GM12865 (cell line): ENCODE results near the gene SBF1.

Experiments
- DNase-seq: peaks from one replicate; pipeline ENCODE4 v3.0.0; 2010; ENCODE audit warnings: low read depth
- H3K4me3 ChIP-seq: 2 replicates; pipeline ENCODE4 v1.5.1; 2011; ENCODE audit warnings: mild to moderate bottlenecking, low read depth, low read length, control low read depth
- CTCF ChIP-seq: IDR thresholded peaks from 2 replicates; pipeline ENCODE4 v1.5.1; 2011; ENCODE audit warnings: low read length, control low read depth, low read depth, inconsistent platforms; ENCODE audit not compliant: insufficient read depth; ENCODE audit errors: missing control alignments

SBF1 gene

DNA sequence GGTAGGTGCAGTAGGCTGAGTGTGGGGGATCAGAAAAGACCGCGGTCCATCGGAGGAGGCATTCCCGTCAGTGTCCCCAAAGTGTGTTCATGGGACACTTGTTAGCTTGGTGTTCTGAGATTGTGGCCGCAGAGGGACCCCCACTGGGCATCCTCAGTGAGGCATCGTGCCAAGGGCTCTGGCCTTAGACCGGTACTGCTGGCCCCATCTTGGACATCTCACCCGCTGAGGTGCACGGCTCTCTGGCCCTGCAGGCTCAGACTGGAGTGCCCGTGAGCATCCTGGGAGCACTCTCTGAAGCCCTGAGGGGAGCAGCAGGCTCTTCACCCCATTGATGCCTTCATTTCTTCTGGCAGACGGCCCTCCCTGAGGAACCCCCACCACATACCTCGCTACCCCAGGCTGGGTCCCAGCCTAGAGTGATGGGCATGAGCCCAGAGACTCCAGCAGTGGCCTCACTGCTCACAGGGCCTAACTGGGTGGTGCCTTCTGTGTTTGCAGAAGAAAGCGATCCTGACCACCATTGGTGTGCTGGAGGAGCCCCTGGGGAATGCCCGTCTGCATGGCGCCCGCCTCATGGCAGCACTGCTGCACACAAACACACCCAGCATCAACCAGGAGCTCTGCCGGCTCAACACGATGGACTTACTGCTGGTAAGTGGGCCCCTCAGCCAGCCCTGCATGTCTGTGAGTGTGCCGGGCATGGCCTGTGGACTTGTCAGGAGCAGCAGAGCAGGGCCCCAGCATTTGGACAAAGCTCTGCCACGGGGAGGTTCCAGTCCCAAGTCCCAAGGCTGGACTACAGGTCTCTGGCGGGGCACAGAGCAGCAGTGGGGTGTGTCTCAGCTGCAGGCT is 51.6 kb downstream of the SBF1 start:
- no peak for TF ChIP-seq CTCF
- no peak overlapping the region for H3K4me3 ChIP-seq
- DNase-seq, result no peak

- H3K4me3 ChIP-seq, result no peak overlapping the region
- DNase-seq, result no peak
- no peak for TF ChIP-seq CTCF
Observed at GRCh38 chr22:50422046-50422445, 52.8 kb downstream of the SBF1 start.

- TF ChIP-seq CTCF, result no peak
- DNase-seq, result no peak
- H3K4me3 ChIP-seq, result no peak overlapping the region
Observed at GRCh38 chr22:50420581-50420980, 54.3 kb downstream of the SBF1 start.

GRCh38 chr22:50420015-50420414 is 54.8 kb downstream of the SBF1 start:
- H3K4me3 ChIP-seq, result no peak overlapping the region
- no peak for DNase-seq
- TF ChIP-seq CTCF, result no peak

DNA sequence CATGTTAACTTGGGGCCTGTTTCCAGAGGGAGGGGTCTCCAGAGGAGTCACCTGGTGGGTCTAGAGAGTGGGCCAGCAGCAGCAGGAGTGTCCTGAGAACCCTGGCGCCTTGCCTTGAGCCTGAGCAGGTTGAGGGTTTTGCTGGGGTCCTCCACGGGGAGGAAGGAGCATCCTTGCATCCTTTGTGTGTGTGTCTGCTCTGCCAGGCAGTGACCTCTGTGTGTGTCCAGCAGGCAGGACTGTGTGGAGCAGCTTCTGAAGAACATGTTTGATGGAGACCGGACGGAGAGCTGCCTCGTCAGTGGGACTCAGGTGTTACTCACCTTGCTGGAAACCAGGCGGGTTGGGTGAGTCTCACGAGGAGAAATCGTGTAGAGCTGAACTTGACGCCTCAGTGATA is 55.7 kb downstream of the SBF1 start:
- no peak for DNase-seq
- TF ChIP-seq CTCF, result no peak
- no peak overlapping the region for H3K4me3 ChIP-seq

GRCh38 chr22:50418624-50419023 is 56.2 kb downstream of the SBF1 start:
- TF ChIP-seq CTCF, result no peak
- DNase-seq, result no peak
- H3K4me3 ChIP-seq, result no peak overlapping the region
